Effector memory CD4-positive, alpha-beta T cell (primary cell): ENCODE data around the gene SNTB2.

Experiments
- DNase-seq, 3 donors: peaks; one replicate each; pipeline ENCODE4 v3.0.0-alpha.2; 2020
- H3K27ac ChIP-seq: 2 replicates; pipeline ENCODE4 v1.7.0; 2013; ENCODE audit warnings: mild to moderate bottlenecking, low read length, moderate library complexity; ENCODE audit not compliant: insufficient read depth, poor library complexity, severe bottlenecking
- H3K27me3 ChIP-seq: replicated peaks from 2 replicates; pipeline ENCODE4 v1.7.0; 2013; ENCODE audit warnings: mild to moderate bottlenecking, low read length; ENCODE audit not compliant: insufficient read depth, control insufficient read depth, poor library complexity, severe bottlenecking
- H3K36me3 ChIP-seq: 2 replicates; pipeline ENCODE4 v1.7.0; 2013; ENCODE audit warnings: mild to moderate bottlenecking, low read length, moderate library complexity; ENCODE audit not compliant: control insufficient read depth, insufficient read depth
- H3K4me1 ChIP-seq: 2 replicates; pipeline ENCODE4 v1.7.0; 2013; ENCODE audit warnings: low read length, mild to moderate bottlenecking; ENCODE audit not compliant: control insufficient read depth, insufficient read depth, poor library complexity, severe bottlenecking
- H3K4me3 ChIP-seq: 2 replicates; pipeline ENCODE4 v1.7.0; 2013; ENCODE audit warnings: low read length, low read depth, mild to moderate bottlenecking; ENCODE audit not compliant: insufficient read depth, poor library complexity, severe bottlenecking
- H3K9me3 ChIP-seq: 2 replicates; pipeline ENCODE4 v1.7.0; 2013; ENCODE audit warnings: mild to moderate bottlenecking, low read length, moderate library complexity; ENCODE audit not compliant: control insufficient read depth

The SNTB2 gene

DNA sequence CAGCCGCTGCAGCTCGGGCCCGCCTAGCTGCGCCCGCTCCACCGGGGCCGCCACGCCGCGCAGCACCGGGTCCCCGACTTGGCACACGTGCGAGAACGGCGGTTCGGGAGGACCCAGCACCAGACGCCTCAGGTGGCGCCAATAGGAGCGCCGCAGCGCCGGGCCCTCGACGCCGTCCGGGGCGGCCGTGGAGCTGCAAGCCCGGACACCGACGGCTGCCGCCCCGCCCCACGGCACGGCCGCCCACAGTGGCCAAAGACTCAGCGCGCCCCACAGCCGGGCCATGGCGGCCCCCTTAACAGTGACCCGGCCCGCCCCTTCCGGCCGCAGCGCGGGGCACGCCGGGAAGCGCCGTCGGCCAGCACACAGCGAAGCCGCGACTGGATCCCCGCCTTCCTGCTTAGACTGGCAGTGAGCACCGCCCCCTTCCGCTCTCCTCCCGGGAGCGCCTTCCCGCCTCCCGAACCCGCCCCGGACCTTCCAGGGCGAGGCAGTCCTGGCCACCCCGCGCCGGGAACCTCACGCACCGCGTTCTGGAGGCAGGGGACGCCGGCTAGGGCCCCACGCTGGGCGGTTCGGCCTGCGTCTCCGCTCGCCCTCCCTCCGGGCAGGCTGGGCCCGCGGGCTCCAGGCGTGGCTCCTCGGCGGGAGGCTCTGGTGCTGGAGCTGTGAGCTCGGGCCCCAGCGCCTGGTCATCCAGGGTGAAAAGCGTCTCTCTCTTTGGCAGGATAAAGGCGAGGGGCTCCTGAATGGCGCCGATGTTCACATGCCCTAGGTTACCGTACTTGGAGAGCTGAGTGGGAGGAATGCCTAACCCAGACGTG, 143.5 kb downstream of the SNTB2 start, which contains the start of gene PDF:
Gene PDF, minus strand, starts transcription at position 303 of the 824 bp plus-strand sequence. Its CDS starts 18 bp downstream, at position 285.
- H3K27ac ChIP-seq = peak within 1 kb of the TSS; percentile 74
- no peaks in the 10 kb centered on the region for H3K9me3 ChIP-seq
- H3K36me3 ChIP-seq = peaks cover 29% of the 10 kb centered on the region

DNA sequence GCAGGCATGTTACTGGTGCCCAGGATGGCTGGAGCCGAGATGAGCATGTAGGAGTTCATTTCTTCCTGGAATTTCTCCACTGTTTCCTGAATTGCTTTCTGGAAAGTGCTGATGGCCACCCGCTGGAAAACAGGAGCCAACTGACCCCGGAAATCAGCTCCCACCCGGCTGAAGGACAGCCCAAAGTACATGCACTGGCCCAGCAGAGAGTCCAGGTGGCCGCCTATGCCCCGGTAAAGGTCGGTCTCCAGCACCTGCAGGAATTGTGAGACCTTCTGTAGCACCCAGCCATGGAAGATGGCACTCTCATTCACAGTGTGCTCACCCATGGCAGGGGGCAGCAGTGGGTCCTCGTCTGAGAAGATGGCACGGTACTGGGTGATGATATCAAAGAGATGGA, 147.7 kb downstream of the SNTB2 start:
- H3K36me3 ChIP-seq = peaks cover 23% of the 10 kb centered on the region
- no peaks in the 10 kb centered on the region for H3K27me3 ChIP-seq
- H3K27ac ChIP-seq = no peak overlapping the region
- H3K4me3 ChIP-seq = no peak overlapping the region
- H3K4me1 ChIP-seq = peaks cover 14% of the 10 kb centered on the region
- DNase-seq = no peak
- H3K9me3 ChIP-seq = no peaks in the 10 kb centered on the region

More for the DNA sequence above, 143.5 kb downstream of the SNTB2 start, which contains the start of gene PDF:
- peak; percentile 76 to 80 (median 78) for DNase-seq
- Histone ChIP-seq H3K27me3 (no peaks in the 10 kb centered on the region), H3K4me3 (peak within 1 kb of the TSS; percentile 72), H3K4me1 (peaks cover 19% of the 10 kb centered on the region)

DNA sequence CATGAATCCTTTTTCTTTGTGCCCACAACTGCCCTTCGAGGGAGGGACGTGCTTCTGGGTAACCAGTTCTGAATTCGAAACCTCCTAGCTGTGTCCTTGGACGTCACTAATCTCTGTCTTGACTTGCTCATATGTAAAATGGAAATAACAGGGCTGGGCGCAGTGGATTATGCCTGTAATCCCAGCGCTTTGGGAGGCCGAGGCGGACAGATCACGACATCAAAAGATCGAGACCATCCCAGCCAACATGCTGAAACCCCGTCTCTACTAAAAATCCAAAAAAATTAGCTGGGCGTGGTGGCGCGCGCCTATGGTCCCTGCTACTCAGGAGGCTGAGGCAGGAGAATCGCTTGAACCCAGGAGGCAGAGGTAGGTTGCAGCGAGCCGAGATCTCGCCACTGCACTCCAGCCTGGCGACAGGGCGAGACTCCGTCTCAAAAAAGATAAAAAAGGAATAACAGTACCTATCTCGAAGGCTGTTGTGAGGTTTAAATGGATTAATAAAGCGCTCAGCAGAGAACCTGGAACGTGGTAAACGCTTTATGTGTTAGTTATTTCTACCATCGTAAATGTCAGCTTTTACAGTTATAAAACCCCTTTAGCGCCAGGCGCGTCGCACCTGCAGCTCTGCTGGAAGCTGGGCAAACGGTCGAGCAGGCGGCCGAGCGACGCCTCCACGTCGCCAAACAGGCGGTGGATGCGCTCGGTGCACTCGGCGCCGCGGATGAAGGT, 151.8 kb downstream of the SNTB2 start:
- Histone ChIP-seq H3K27ac (peak overlapping the region; percentile 87), H3K27me3 (no peaks in the 10 kb centered on the region), H3K36me3 (peaks cover 30% of the 10 kb centered on the region), H3K4me1 (peaks cover 16% of the 10 kb centered on the region), H3K4me3 (peak overlapping the region; percentile 94), H3K9me3 (no peaks in the 10 kb centered on the region)
- no peak for DNase-seq

DNA sequence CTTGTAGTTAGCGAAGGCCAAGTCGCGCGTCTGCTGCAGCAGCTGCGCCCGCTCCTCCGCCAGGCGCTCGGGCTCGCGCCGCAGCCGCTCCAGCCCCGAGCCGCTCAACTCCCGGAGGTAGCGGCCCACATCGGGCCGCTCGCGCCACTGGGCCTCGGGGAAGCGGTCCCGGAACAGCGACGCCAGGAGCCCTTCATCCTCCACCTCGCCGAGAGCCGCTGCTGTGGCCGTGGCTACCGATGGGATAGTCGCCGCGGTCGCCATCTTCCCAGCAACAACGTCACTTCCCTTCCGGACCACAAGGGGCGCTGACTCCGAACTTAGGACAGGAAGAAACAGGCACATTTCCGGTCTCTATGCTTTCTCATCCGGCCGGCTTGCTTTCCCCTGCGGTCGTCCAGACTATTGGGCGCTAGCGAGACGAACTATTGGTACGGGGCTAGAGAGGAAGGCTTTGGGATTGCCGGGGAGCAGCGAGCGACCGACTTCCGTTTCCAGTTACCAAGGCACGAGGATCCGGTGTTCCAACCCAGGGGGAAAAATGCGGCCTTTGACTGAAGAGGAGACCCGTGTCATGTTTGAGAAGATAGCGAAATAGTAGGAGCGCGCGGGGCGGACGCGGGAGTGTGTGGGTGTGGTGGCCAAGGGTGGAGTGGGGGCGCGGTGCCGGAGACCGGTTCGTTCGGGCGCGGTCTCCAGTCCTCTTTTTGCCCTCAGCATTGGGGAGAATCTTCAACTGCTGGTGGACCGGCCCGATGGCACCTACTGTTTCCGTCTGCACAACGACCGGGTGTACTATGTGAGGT, 152.5 kb downstream of the SNTB2 start, which contains the start of the genes COG8 and NIP7:
Gene COG8, minus strand, starts transcription at position 276 of the 806 bp plus-strand sequence. Its CDS starts 12 bp downstream, at position 264.
Gene NIP7, plus strand, starts transcription at position 484 of the 806 bp plus-strand sequence. Its CDS starts 58 bp downstream, at position 542.
- peaks cover 28% of the 10 kb centered on the region for H3K36me3 ChIP-seq
- H3K4me1 ChIP-seq = peaks cover 16% of the 10 kb centered on the region
- H3K27me3 ChIP-seq = no peaks in the 10 kb centered on the region
- H3K27ac ChIP-seq = peak within 1 kb of the TSS; percentile 87
- peak; percentile 83 to 88 (median 87) for DNase-seq
- H3K4me3 ChIP-seq = peak within 1 kb of the TSS; percentile 94
- no peaks in the 10 kb centered on the region for H3K9me3 ChIP-seq

DNA sequence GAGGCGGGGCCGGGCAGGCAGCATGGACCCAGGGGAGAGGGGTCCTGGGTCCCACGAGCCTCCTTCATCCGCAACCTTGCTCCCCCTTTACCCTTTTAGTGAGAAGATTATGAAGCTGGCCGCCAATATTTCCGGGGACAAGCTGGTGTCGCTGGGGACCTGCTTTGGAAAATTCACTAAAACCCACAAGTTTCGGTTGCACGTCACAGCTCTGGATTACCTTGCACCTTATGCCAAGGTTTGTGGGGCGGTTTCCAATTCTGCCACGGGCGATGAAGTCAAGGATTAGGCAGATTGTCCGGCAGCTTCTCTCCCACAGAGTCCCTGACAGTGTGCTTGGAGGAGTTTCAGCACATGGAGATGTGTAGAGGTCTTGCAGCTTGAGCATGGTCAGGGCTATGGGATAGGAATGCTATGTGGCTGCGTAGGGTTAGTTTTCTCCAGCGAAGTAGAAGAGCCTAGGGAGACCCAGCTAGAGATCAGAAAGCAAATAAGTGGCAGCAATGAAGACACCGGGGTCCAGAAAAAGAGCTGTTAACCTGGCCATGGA, 153.2 kb downstream of the SNTB2 start:
- Histone ChIP-seq H3K4me1 (peaks cover 16% of the 10 kb centered on the region), H3K4me3 (peak overlapping the region; percentile 94), H3K9me3 (no peaks in the 10 kb centered on the region), H3K36me3 (peaks cover 21% of the 10 kb centered on the region), H3K27ac (peak overlapping the region; percentile 87), H3K27me3 (no peaks in the 10 kb centered on the region)
- DNase-seq = no peak

DNA sequence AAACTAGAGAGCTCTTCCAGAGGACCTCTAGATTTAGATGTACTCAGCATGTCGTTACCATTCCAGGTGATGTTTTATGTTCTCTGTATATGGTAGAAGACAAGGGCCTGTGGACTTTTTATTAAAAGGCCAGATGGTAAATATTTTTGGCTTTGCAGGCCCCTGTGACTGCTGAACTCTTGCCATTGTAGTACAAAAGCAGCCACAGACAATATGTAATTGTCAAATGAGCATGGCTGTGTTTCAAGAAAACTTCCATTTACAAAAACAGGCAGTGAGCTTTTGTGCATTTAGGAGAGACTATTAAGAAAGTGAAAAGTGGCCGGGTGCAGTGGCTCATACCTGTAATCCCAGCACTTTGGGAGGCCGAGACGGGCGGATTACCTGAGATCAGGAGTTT, 157.2 kb downstream of the SNTB2 start:
- no peak for DNase-seq
- H3K27ac ChIP-seq = no peak overlapping the region
- no peak overlapping the region for H3K4me3 ChIP-seq
- peaks cover 7% of the 10 kb centered on the region for H3K4me1 ChIP-seq
- peaks cover 14% of the 10 kb centered on the region for H3K36me3 ChIP-seq
- H3K9me3 ChIP-seq = no peaks in the 10 kb centered on the region
- no peaks in the 10 kb centered on the region for H3K27me3 ChIP-seq

DNA sequence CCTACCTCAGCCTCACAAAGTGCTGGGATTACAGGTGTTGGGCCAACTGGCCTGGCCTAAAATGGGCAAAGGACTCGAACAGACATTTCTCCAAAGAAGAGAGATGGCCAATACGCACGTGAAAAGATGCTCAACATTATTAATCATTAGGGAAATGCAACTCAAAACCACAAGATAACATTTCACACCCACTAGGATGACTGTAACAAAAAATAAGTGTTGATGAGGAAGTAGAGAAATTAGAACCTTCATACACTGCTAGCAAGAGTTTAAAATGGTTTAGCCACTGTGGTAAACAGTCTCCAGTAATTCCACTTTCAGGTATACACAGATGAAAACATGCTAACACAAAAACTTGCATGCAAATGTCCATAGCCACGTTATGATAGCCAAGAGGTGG, 159.0 kb downstream of the SNTB2 start:
- Histone ChIP-seq H3K36me3 (peaks cover 16% of the 10 kb centered on the region), H3K9me3 (no peaks in the 10 kb centered on the region), H3K4me1 (no peaks in the 10 kb centered on the region), H3K4me3 (no peak overlapping the region), H3K27me3 (no peaks in the 10 kb centered on the region), H3K27ac (no peak overlapping the region)
- no peak for DNase-seq

DNA sequence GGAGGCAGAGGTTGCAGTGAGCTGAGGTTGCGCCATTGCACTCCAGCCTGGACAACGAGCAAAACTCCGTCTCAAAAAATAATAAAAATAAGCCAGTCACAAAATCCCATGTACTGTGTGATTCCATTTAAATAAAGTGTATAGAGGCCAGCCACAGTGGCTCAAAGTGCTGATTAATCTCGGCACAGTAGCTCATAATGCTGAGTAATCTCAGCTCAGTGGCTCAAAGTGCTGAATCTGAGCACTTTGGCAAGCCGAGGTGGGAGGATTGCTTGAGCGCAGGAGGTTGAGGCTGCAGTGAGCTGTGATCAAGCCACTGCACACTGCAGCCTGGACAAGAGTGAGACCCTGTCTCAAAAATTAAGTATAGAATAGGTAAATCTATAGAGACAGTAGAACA, 159.7 kb downstream of the SNTB2 start:
- Histone ChIP-seq H3K4me1 (no peaks in the 10 kb centered on the region), H3K9me3 (no peaks in the 10 kb centered on the region), H3K27ac (no peak overlapping the region), H3K27me3 (no peaks in the 10 kb centered on the region), H3K4me3 (no peak overlapping the region), H3K36me3 (peaks cover 19% of the 10 kb centered on the region)
- DNase-seq = no peak

DNA sequence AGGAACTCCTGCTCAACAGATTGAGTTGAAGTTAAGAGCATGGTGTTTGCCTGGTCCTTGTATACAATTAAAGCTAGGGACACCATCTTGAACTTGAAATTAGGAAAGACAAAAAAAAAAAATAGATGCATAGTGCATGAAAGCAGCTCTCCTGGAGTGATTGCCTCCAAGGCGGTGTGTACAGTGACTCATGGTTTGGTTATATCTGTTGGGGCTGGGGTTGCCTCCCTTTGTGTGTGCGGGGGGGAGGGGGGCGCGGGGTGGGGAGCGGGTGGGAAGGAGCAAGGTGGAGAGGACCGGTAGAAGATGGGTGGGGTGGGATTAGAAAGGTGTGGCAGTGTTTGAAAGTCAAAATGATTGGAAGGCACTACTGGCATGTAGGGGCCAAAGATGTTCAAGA, 161.3 kb downstream of the SNTB2 start:
- H3K4me3 ChIP-seq = no peak overlapping the region
- peaks cover 21% of the 10 kb centered on the region for H3K36me3 ChIP-seq
- no peaks in the 10 kb centered on the region for H3K9me3 ChIP-seq
- no peaks in the 10 kb centered on the region for H3K27me3 ChIP-seq
- H3K27ac ChIP-seq = no peak overlapping the region
- DNase-seq = no peak
- no peaks in the 10 kb centered on the region for H3K4me1 ChIP-seq
